ENCODE measurements around the gene TBC1D8. TPM values are rescaled to one million over a fixed set of nuclear protein-coding genes. Genes with fewer than 3 reads are reported as not detected.

TBC1D8 gene
- total and polyA plus RNA-seq, 2 of the 13 experiments (the other 11 are each of a cell fraction or from before 2014, with no cell fraction given) = 45.1 to 95.4 TPM

- TF ChIP-seq ZNF276 (CRISPR knock-in tag; IDR thresholded peaks at IDR 0.05; ENCODE audit: low read depth) (0 out of 2 replicates have a peak, but pooled peaks have one; percentile 69), MTA1 (CRISPR knock-in tag; IDR thresholded peaks at IDR 0.05; ENCODE audit: borderline replicate concordance) (peak; percentile 78; the same call in 1 of the 2 replicates), ZBTB8A (CRISPR knock-in tag; IDR thresholded peaks at IDR 0.05; ENCODE audit: borderline replicate concordance, low read depth) (no peak), PRDM15 (CRISPR knock-in tag; IDR thresholded peaks at IDR 0.05) (no peak), FOXA1 (IDR thresholded peaks at IDR 0.05) (no peak), FOXA1 (CRISPR knock-in tag; IDR thresholded peaks at IDR 0.05) (no peak; the same call in 1 of the 2 replicates), AHR (CRISPR knock-in tag; IDR thresholded peaks at IDR 0.05) (no peak; the same call in 1 of the 2 replicates), NR2F1 (CRISPR knock-in tag; IDR thresholded peaks at IDR 0.05) (no peak), NFE2L2 (IDR thresholded peaks at IDR 0.05; ENCODE audit: low read length) (no peak), RFXANK (CRISPR knock-in tag; IDR thresholded peaks at IDR 0.05) (no peak), CEBPZ (IDR thresholded peaks at IDR 0.05; ENCODE audit: low read length) (no peak), ZNF512B (CRISPR knock-in tag; IDR thresholded peaks at IDR 0.05; ENCODE audit: borderline replicate concordance) (peak; percentile 93; the same call in 1 of the 2 replicates), ZBTB7B (CRISPR knock-in tag; IDR thresholded peaks at IDR 0.05) (no peak), CREB3 (CRISPR knock-in tag; IDR thresholded peaks at IDR 0.05) (no peak), DMAP1 (CRISPR knock-in tag; IDR thresholded peaks at IDR 0.05) (no peak), MAF1 (CRISPR knock-in tag; IDR thresholded peaks at IDR 0.05; ENCODE audit: borderline replicate concordance) (no peak)
Observed at GRCh38 chr2:101149241-101150192, 1.7 kb downstream of the TBC1D8 start (continued).

Data from HepG2 (cell line).